Prostate gland (tissue), 2 donors: ENCODE measurements around the gene GRK2. TPM values are rescaled to one million over a fixed set of nuclear protein-coding genes. Genes with fewer than 3 reads are reported as not detected.

ENCODE experiments used
- DNase-seq: peaks from one replicate; pipeline ENCODE4 v3.0.0-alpha.2; 2019; ENCODE audit warnings: low spot score
- H3K27ac ChIP-seq, 2 donors: fragments of 200-600 bp; sonication (generic); 2 replicates each; pipeline ENCODE4 v1.5.1; 2017 to 2019
- H3K27me3 ChIP-seq: fragments of 200-600 bp; sonication (generic); replicated peaks from 2 replicates; pipeline ENCODE4 v1.5.1; 2019; ENCODE audit not compliant: insufficient read depth
- H3K36me3 ChIP-seq, 2 donors: fragments of 200-600 bp; sonication (generic); 1 replicate in 1 of 2; 2 replicates in 1 of 2; pipeline versions ENCODE4 v1.5.1 to v1.8.1; 2017 to 2019
- H3K4me1 ChIP-seq: fragments of 200-600 bp; sonication (generic); replicated peaks from 2 replicates; pipeline ENCODE4 v1.5.1; 2019
- H3K4me3 ChIP-seq, 2 donors: fragments of 200-600 bp; sonication (generic); 2 replicates each; pipeline ENCODE4 v1.5.1; 2017 to 2019
- H3K9me3 ChIP-seq: fragments of 200-600 bp; sonication (generic); 2 replicates; pipeline ENCODE4 v1.5.1; 2017
- POLR2A ChIP-seq: fragments of 450-650 bp; IDR thresholded peaks from one replicate; pipeline ENCODE4 v1.6.1; 2016; ENCODE audit warnings: antibody characterized with exemption, mild to moderate bottlenecking
- POLR2AphosphoS5 ChIP-seq: sonication (generic); formaldehyde crosslinking; IDR thresholded peaks from one replicate; pipeline ENCODE4 v1.6.1; 2017; ENCODE audit warnings: antibody characterized with exemption
- WGBS: methylation state at CpG from one replicate; pipeline ENCODE4 v1.1.5; 2018; 5-methylcytosine and 5-hydroxymethylcytosine counted together
- intact Hi-C: fragments of 100-400 bp; cut with DNase I; formaldehyde crosslinking; loops from one replicate; pipeline ENCODE4 v1.14.2; 2022
- total RNA-seq, 2 donors: library from RNA; depleted of rRNA; stranded (reverse); fragments of >200 nt; gene quantifications; one replicate each; pipeline ENCODE4 v1.1.0, GENCODE V29; 2016
- TF ChIP-seq, protein P1 (sequence below), 4 experiments: fragments of 200-600 bp in 2 of 4; fragments of 450-650 bp in 2 of 4; sonication (generic) in 2 of 4; IDR thresholded peaks; 1 replicate in 3 of 4; 2 replicates in 1 of 4; pipeline ENCODE4 v1.5.1; 2016 to 2019; ENCODE audit warnings: antibody characterized with exemption in 4 of 4, mild to moderate bottlenecking in 2 of 4, moderate library complexity in 2 of 4

The GRK2 gene
- total RNA-seq, 2 donors from 2014 or later: 102 to 111 TPM

DNA sequence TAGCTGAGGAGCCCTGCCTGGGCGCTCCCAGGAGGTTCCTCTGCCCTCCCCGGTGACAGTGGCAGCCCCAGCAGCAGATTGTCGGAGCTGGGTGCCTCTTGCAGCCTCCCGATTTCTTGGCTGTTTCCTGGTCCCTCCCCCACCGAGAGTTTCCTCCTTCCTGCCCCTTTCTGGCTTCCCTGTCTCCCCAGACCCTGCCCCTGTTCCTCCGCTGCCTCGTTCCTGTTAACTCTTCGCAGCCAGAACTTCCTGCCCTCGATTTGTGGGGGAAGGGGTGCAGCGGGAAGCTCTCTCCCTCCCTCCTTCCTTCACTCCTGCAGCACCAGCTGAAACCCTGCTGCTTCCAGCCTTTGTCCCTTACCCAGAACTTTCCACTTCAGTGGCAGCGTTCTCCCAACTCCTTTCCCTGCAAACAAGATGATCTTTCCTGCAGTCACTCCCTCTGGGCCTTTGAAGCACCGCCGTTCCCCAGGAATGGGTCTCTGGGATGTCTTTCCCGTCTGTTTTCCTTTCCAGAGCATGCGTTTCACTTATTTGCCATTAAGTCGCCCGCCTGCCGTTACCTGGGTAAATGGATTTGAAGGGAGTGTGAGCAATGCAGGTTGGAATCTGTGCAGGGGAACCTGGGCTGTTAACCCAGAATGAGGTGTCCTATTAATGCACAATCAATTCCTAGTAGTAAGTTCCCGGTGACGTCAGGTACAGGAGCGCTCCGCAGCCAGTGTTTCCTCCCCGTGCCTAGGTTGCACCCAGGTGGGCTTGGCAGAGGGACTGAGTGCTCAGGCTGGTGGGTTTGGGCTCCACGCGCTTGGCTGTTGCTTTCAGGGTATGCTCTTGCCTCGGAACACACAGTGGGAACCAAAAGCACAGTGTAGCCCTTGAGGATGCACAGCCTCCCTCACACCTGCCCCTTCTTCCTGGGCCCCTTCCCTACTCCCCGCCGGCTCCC lies 4.3 kb downstream of the GRK2 start:
- Histone ChIP-seq H3K27me3 (no peaks in the 10 kb centered on the region), H3K4me3 (peak overlapping the region; percentile 6 to 93), H3K4me1 (peaks cover 66% of the 10 kb centered on the region), H3K27ac (peak overlapping the region; percentile 75 to 95), H3K9me3 (no peaks in the 10 kb centered on the region), H3K36me3 (no peaks in the 10 kb centered on the region)
- TF ChIP-seq POLR2AphosphoS5 (no peak), POLR2A (no peak)
- TF ChIP-seq, protein P1, sequence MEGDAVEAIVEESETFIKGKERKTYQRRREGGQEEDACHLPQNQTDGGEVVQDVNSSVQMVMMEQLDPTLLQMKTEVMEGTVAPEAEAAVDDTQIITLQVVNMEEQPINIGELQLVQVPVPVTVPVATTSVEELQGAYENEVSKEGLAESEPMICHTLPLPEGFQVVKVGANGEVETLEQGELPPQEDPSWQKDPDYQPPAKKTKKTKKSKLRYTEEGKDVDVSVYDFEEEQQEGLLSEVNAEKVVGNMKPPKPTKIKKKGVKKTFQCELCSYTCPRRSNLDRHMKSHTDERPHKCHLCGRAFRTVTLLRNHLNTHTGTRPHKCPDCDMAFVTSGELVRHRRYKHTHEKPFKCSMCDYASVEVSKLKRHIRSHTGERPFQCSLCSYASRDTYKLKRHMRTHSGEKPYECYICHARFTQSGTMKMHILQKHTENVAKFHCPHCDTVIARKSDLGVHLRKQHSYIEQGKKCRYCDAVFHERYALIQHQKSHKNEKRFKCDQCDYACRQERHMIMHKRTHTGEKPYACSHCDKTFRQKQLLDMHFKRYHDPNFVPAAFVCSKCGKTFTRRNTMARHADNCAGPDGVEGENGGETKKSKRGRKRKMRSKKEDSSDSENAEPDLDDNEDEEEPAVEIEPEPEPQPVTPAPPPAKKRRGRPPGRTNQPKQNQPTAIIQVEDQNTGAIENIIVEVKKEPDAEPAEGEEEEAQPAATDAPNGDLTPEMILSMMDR (IDR thresholded peaks at IDR 0.05): no peak
- intact Hi-C loops: no loop called here
- 25% methylated on average over 27 of the region's 28 CpGs for WGBS
- no peak for DNase-seq

DNA sequence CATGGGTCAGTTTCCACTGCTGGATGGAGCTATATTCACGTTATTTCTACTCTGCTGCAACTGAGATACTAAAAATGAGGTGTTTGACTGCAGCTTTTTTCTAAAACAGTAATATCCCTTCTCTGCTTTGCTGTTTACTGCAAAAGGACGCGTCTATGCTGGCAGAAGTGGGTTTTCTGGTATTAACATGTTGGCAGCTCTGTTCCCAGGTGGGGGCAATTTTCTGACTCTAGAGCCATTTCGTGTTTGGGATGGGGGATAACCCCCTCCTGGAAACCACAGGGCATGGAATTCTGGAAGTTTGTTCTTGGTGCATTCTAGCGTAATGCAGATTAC lies 4.9 kb downstream of the GRK2 start:
- intact Hi-C loops: no loop called here
- DNase-seq: no peak
- Histone ChIP-seq H3K4me1 (peaks cover 72% of the 10 kb centered on the region), H3K36me3 (no peaks in the 10 kb centered on the region), H3K4me3 (no peak overlapping the region), H3K27me3 (no peaks in the 10 kb centered on the region), H3K9me3 (no peaks in the 10 kb centered on the region), H3K27ac (peak overlapping the region in 1 of 2 donors; percentile 95)
- TF ChIP-seq, protein P1 (IDR thresholded peaks at IDR 0.05): no peak
- TF ChIP-seq POLR2A: no peak
- TF ChIP-seq POLR2AphosphoS5: no peak
- WGBS: 48% methylated on average over 5 of the region's 5 CpGs

DNA sequence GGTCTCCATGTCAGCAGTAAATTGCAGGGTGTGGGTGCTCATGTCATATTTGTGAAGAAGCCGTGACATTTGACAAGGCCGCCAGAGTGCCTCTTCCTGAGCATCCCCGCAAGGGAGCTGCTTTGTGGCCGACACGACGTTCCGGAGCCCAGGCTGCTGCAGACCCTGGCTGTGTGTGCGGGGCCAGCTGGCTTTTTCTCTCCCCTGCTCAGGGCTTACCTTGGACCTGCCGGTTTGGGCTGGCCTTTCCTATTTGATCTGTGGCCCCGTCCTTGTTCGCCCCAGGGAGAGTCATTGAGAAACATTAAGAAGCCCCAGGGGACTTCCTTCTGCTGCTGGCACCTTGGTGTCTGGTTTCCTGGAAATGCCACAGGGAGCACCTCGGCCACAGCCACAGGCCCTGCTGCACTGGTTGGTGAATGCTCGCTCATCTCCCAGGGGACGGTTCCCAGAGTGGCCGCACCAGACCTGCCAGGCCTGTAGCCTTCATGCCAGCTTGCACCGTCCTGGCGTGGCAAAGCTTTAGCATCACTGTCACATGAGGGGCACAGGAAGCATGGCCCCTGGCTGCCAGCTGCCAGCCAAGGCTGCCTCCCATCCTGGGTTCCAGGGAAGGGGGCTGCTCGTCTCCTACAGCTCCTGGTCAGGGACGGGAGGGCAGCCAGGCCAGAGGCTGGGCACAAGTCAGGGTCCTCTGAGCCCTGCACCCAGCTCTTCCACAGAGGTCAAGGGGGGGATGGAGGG lies 5.4 kb downstream of the GRK2 start:
- peaks cover 76% of the 10 kb centered on the region for H3K4me1 ChIP-seq
- H3K9me3 ChIP-seq: no peaks in the 10 kb centered on the region
- no peaks in the 10 kb centered on the region for H3K27me3 ChIP-seq
- no peak for DNase-seq
- H3K27ac ChIP-seq: peak overlapping the region; percentile 27 to 95
- intact Hi-C loops: no loop called here
- H3K4me3 ChIP-seq: no peak overlapping the region
- no peaks in the 10 kb centered on the region for H3K36me3 ChIP-seq
- TF ChIP-seq, protein P1 (IDR thresholded peaks at IDR 0.05): no peak
- TF ChIP-seq POLR2AphosphoS5 (no peak), POLR2A (no peak)
- WGBS: 62% methylated on average over 19 of the region's 19 CpGs

DNA sequence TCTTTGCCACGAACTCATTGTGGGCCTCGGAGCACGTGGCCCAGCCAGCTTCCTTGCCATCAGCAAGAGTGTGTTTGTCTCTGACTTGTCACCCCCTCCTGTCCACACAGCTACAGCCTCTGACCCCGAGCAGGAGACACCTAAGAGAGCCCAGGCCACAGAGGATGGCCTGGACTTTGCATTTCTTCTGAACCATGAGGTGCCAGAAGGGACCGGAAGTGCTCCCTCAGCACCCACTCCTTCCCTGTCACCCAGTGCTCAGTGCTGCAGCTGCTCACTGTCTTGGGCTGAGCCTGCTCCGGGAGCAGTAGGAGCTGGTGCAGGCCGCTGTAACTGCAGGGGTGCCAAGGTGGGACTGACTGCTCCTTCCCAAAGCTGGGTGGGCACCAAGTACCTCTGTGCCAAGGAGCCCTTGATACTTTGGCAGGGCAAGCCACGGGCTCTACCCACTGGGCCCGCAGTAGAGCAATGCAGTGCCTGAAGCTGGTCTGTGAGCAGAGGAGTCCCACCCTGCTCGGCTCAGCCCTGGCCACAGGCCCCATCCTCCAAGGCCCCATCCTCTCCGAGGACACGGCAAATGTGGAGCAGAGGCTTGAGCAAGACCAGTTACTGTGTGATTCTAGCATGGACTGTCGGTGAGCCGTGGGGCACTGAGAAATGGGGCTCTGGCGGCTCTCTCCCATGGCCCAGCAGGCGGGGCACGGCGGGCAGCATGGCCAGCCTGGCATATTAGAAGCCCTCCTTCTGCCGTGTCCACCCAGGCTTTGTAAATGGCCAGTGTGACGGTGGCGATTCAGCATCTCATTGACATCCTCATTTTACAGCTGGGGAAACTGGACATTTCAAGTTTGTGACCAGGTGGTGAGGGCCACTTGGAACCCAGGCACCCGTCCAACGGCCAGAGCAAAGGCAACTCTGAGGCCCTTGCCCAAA lies 6.3 kb downstream of the GRK2 start:
- Histone ChIP-seq H3K9me3 (no peaks in the 10 kb centered on the region), H3K36me3 (no peaks in the 10 kb centered on the region), H3K4me1 (peaks cover 85% of the 10 kb centered on the region), H3K4me3 (no peak overlapping the region), H3K27me3 (no peaks in the 10 kb centered on the region), H3K27ac (peak overlapping the region; percentile 73 to 95)
- no peak for DNase-seq
- no peak for TF ChIP-seq POLR2AphosphoS5
- no peak for TF ChIP-seq POLR2A
- TF ChIP-seq, protein P1 (IDR thresholded peaks at IDR 0.05): no peak
- 76% methylated on average over 23 of the region's 23 CpGs for WGBS
- intact Hi-C loops: no loop called here
